ENCODE data around the gene POTEC. TPM values are rescaled to one million over a fixed set of nuclear protein-coding genes. Genes with fewer than 3 reads are reported as not detected.
"Not testable (repeated sequence)": the region's sequence is repeated elsewhere in the genome, so short reads cannot be mapped to it uniquely, and the experiment has no call there.

POTEC gene
- under 1 TPM in 2 of 5 donors, not detected in 3; 0.03 to 0.04 TPM for polyA plus RNA-seq (ENCODE audit: insufficient read depth in 1 of 5, insufficient read length in 5 of 5, low replicate concordance in 1 of 5)
- long read RNA-seq, donor 1: 0 reads
- long read RNA-seq, donor 2: 0 reads
- long read RNA-seq, donor 3: 0 reads
- long read RNA-seq, donor 4: 0 reads
- long read RNA-seq, donor 5: 0 reads
- long read RNA-seq, donor 6: 0 reads
- long read RNA-seq, donor 7: 0 reads
- long read RNA-seq, donor 8: 0 reads

GRCh38 chr18:14543446-14543964 is at the start of gene POTEC:
Gene POTEC (minus strand): TSS chr18:14543600. CDS start chr18:14543146, 454 bp downstream.
- not testable (repeated sequence) for DNase-seq

- DNase-seq: no peak
These were observed 34.6 kb upstream of the POTEC start for GRCh38 chr18:14577971-14578370.

GRCh38 chr18:14559502-14559901 is 16.1 kb upstream of the POTEC start:
- not testable (repeated sequence) for DNase-seq

GRCh38 chr18:14531659-14532058 is 11.7 kb downstream of the POTEC start:
- DNase-seq: not testable (repeated sequence)

DNA sequence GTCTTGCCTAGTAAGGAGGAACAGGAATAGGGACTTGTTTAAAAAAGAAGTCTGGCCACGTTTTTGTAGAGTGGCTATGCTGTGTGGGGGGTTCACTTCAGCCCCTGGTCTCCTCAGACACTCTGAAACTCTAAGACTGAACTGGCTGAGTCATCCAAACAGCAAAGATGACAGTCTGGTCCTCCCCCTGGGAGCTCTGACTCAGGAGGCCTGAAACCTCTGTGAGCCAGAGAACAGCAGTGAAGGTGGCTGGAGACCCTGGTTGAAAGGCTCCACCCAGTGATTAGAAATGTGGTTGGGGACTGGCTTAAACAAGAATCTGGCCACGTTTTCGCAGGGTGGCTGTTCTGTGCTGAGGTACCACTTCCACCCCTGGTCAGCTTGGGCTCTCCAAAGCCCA is 32.7 kb downstream of the POTEC start:
- DNase-seq: not testable (repeated sequence)

DNA sequence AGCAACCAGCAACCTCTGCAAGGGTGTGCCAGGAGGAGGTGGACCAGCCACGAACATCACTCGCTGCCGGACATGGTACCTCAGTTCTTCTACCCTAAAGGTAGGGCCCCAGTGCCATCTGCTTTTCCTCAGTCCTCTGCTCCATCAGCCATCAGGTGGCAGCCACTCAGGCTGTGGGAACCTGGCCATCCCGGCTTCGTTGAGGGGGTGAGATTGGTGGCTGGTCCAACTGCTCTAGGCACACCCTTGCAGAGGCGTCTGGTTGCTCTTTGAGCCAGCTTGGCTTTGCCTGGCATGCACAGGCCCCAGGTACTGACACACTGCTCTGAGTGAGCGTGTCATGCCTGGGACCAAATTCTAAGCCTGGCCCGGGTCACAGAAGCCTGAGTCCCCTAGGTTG is 39.7 kb downstream of the POTEC start:
- DNase-seq: not testable (repeated sequence)

- not testable (repeated sequence) for DNase-seq
These were observed 41.5 kb downstream of the POTEC start for GRCh38 chr18:14501894-14502293.

- DNase-seq: not testable (repeated sequence)
These were observed 54.0 kb downstream of the POTEC start for GRCh38 chr18:14489256-14490014.

GRCh38 chr18:14488789-14489188 is 54.6 kb downstream of the POTEC start:
- DNase-seq: not testable (repeated sequence)

DNA sequence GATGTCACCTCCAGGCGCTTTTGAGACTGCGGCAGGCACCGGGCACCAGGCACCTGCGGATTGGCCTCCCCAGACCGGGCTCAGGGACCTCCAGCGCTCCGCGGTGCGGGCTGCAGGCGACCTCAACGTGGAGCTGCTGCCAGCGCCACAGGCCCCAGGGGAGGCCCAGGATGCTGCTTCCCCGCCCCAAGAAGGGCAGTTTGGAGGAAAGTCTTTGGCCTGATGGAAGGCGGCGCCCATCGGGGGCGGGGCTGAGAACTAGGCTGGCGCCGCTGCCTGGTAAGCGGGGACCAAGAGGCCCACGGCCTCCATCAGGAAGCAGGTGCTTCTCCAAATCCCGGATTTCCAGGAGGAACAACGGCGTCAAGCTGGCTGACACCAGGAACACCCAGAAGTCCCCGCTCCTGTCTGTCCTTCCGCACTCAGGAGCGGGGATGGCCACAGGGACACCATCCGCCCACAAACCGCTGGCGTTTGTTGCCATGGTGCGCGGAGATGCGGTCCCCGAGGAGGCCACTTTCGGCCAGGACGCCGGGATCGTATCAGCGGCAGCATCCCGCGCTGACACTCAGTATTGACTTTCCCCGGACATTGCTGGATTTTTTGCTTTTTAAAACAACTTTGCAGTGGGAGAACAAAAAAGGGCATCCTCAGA is 56.3 kb downstream of the POTEC start:
- DNase-seq: not testable (repeated sequence)

DNA sequence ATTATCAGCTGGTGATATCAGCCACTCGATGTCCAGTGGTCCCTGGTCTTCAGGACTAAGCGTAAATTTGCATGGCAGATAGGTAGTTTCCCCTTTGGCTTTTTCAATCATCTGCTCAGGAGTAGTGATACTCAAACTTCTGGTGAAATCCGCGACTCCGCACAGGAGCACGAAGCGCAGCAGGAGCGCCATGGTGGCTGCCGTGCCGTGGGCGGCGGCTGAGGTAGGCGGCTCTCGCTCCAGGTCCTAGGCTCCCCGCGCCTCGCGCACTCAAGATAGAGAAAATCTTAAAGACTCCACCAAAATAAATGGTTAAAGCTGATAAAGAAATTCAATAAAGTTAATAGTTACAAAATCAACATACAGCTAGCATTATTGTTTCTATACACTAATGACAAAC is 64.3 kb downstream of the POTEC start:
- not testable (repeated sequence) for DNase-seq

DNA sequence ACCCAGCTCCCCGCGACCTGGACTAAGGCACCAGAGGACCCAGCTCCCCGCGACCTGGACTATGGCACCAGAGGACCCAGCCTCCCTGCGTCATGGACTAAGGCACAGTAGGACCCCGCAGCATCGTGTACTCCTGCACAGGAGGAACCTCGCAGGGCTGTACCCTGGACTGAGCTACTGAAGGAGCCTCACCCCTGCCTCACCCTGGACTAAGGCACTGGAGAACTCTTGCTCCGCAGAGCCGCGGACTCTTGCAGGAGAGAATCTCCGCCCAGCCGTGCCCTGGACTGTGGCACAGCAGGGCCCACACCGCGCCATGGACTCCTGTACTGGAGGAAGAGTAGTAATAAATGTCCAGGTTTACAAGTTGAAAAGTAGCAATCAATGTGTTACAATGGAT is 67.9 kb downstream of the POTEC start:
- DNase-seq: not testable (repeated sequence)

DNA sequence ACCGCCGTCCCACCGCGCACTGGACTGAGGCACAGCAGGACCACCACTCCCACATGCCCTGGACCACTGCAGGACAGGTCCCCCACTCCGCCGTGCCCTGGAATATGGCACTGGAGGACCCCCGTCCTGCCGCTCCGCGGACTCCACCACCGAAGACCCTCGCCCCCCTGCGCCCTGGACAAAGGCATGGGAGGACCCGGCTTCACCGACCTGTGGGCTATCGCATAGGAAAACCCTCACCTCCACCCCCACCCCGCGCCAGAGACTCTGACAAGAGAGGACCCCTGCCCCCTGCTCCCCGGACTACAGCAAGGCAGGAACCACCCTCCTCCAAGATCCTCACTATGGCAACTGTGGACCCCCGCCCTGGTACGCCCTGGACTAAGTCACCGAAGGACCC is 68.6 kb downstream of the POTEC start:
- not testable (repeated sequence) for DNase-seq

DNA sequence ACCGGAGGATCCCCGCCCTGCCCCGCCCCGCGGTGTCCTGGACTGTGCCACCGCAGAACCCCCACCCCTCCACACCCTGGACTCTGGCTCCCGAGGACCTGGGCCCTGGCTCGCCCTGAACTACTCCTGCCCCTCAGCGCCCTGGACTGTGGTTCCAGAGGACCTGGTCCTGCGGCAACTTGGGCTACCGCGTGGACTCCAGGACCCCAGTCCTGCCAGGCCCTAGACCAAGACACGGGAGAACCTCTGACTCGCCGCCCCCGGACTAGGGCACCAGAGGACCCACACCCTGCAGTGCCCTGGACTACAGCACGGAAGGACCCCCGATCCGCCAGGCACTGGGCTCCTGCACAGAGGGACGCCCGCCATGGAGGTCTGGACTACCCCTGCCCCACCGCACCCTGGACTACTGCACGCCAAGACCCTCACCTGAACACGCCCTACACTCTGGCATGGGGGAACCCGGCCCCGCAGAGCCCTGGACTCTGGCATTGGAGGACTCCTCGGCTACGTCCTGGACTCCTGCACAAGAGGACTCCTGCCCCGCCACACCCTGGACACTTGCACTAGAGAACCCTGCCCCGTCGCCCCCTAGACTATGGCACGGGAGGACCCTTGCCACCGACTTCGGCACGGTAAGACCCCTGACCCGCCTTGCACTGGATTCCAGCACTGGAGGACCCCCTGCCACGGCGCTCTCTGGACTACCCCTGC is 69.2 kb downstream of the POTEC start:
- DNase-seq: not testable (repeated sequence)

DNA sequence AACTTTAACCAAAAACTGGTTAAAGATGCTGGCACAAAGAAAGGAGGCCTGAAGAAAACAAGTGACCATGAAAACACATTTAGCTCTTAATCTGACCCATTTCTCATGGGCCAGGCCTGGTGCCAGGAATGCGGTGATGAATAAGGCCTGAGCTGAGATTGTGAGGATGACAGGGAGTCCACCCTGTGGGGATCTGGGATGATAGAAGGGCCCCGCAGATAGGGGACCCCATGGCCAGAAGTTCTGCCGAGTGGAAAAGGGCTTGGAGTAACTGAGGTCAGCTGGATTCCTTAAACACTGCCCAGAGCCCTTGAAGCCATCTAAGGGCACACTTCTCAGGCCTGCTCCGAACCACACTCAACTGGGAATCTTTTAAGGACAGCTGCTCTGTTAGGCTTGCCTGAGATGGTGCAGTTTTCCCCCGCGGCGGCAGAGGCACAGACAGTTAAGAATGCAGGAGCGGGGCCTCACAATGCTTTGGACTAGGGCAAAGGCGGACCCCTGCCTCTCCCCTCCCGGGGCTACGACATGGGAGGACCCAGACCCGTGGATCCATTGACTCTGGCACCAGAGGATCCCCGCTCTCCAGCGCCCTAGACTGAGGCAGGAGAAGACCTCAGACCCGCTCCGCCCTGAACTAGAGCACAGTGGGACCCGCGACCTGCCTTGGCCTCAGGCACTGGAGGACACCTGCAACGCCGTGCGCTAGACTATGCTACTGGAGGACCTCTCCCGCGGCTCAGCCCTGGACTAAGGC is 70.0 kb downstream of the POTEC start:
- DNase-seq: not testable (repeated sequence)

GRCh38 chr18:14471286-14471685 is 72.1 kb downstream of the POTEC start:
- DNase-seq: not testable (repeated sequence)

- not testable (repeated sequence) for DNase-seq
These were observed 73.0 kb downstream of the POTEC start for GRCh38 chr18:14470446-14470845.

GRCh38 chr18:14470046-14470445 is 73.4 kb downstream of the POTEC start:
- DNase-seq: not testable (repeated sequence)

GRCh38 chr18:14465989-14466388 is 77.4 kb downstream of the POTEC start:
- not testable (repeated sequence) for DNase-seq
